IPS DF 19.7 (cell line): ENCODE results near the gene OR10S1.
"Not testable (repeated sequence)": the region's sequence is repeated elsewhere in the genome, so short reads cannot be mapped to it uniquely, and the experiment has no call there.

Experiments used
- DNase-seq: peaks from one replicate; pipeline ENCODE4 v3.0.0-alpha.2; 2013; ENCODE audit warnings: low read depth, low spot score

Gene OR10S1, protein sequence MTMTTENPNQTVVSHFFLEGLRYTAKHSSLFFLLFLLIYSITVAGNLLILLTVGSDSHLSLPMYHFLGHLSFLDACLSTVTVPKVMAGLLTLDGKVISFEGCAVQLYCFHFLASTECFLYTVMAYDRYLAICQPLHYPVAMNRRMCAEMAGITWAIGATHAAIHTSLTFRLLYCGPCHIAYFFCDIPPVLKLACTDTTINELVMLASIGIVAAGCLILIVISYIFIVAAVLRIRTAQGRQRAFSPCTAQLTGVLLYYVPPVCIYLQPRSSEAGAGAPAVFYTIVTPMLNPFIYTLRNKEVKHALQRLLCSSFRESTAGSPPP

DNA sequence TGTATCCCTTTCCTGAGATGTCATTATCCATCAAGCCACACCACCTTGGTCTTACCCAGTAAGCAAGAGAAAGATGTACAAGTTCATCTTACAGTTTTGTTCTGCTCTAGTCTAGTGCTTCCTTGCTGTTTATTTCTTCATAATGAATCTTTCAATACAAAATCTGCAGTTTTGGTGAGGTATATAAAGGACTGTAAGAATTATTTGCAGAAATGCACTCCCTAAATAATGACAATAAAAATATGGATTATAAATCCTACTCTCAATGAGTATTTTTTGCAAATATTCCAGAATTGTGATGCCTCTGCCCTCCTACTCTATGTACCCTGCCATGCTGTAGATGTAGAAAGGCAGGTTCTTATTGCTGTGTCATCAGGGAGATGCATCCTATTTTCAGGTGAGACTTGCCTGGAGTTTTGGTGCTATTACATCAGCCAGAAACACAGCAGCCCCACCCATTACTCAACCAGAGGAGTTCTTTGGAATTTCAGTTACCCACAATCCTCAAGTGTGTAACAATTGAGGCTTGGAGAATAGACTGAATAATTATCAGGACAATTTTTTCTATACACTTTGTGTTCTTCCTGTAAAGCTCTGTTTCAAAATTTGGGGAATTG, at the start of gene OR10S1:
OR10S1 (minus strand) TSS at position 51 of the 617 bp plus-strand sequence. CDS start 117 bp downstream, outside the sequence.
- no peak for DNase-seq

DNA sequence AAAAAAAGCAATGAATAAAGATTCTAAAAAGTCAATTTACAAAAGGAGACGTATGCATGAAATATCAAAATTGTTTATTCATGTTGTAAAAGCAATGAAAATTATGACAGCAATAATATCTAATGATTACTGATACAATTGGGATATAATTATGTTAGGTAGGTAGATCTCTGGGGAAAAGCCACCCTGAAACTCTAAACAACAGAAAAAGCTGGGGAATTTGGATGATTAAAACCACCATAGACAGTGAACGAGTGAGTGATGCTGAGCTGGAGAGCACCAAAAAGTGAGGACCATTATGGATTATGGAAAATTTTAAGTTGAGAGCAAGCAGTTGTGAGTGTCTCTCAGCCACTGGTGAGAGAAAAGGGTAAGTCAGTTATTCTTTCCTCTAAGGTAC, 48.9 kb upstream of the OR10S1 start, which contains the start of gene OR10G8:
OR10G8 (plus strand) TSS at position 301 of the 400 bp plus-strand sequence. CDS start 2,825 bp downstream, outside the sequence.
- no peak for DNase-seq

DNA sequence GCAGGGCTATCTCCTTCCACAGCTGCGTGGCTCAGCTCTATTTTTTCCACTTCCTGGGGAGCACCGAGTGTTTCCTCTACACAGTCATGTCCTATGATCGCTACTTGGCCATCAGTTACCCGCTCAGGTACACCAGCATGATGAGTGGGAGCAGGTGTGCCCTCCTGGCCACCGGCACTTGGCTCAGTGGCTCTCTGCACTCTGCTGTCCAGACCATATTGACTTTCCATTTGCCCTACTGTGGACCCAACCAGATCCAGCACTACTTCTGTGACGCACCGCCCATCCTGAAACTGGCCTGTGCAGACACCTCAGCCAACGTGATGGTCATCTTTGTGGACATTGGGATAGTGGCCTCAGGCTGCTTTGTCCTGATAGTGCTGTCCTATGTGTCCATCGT, 38.3 kb upstream of the OR10S1 start:
- not testable (repeated sequence) for DNase-seq

DNA sequence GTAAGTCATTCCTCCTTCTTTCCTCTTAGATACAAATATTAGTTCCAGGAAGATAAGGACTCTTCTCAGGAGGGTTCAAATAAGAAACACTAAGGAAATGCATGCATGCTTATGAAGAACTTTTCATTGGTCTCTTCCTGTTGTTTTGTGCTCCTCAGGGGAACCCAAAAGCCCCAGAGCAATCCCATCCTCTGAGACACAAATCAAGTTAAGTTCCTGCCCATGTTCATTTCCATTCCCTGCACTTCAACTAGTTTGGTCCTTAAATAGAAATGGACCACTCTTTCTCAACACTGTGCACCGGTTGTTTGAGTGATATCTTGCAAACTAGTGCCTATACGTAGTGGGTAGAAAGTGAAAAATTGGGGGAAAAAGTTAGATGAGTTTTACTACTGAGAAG, 35.1 kb upstream of the OR10S1 start, which contains the start of gene OR10G4:
OR10G4 (plus strand) TSS at position 301 of the 400 bp plus-strand sequence. CDS start 2,578 bp downstream, outside the sequence.
- no peak for DNase-seq

DNA sequence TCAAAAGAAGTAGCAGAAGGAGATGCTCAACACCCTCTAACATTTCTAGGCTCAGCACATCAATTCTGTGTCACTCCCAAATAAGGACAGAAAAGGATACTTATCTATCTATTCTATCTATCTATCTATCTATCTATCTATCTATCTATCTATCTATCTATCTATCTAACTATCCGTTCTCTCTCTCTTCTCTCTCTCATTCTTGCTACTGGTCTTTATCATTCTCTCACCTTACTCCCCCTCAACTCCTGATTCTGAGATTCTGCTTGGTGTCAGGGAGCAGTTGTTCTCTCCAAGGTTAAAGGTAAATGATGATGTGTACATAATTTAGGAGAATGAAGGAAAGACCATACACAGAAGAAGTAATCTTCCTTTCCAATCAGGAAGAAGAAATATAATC, 17.5 kb upstream of the OR10S1 start, which contains the start of gene OR10G6:
OR10G6 (minus strand) TSS at position 43 of the 400 bp plus-strand sequence; CDS start at position 43, 0 bp downstream.
- DNase-seq = no peak

DNA sequence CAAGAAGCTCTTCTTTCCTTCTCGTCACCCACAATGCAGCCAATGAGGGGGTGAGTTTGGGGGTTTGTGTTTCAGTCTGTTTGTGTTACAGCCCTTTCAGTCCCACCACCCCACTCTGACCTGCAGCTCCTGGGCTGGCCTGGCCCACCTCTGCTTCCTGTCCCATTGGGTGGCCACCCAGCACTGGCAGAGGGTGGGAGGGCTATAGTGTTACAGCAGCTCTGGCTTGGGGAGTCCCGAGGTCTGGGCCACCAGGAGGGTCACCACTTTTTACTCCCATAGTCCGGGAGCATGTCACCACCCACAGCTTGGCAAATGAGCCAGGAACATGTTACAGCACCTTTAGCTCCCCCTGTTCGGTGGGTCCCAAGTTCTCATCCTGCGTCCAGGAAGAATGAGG, 1.7 kb upstream of the OR10S1 start:
- no peak for DNase-seq

DNA sequence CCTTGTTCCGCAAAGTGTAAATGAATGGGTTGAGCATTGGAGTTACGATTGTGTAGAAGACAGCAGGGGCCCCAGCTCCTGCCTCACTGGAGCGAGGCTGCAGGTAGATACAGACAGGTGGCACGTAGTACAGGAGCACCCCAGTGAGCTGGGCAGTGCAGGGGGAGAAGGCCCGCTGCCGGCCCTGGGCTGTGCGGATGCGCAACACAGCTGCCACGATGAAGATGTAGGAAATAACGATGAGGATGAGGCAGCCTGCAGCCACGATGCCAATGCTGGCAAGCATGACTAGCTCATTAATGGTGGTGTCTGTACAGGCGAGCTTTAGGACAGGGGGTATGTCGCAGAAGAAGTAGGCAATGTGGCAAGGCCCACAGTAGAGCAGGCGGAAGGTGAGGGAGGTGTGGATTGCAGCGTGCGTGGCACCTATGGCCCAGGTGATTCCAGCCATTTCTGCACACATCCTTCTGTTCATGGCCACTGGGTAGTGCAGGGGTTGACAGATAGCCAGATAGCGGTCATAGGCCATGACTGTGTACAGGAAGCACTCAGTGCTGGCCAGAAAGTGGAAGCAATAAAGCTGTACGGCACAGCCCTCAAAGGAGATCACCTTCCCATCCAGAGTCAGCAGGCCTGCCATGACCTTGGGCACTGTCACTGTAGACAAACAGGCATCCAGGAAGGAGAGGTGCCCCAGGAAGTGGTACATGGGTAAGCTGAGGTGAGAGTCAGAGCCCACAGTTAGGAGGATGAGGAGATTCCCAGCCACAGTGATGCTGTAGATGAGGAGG, 616 bp downstream of the OR10S1 start:
- no peak for DNase-seq

DNA sequence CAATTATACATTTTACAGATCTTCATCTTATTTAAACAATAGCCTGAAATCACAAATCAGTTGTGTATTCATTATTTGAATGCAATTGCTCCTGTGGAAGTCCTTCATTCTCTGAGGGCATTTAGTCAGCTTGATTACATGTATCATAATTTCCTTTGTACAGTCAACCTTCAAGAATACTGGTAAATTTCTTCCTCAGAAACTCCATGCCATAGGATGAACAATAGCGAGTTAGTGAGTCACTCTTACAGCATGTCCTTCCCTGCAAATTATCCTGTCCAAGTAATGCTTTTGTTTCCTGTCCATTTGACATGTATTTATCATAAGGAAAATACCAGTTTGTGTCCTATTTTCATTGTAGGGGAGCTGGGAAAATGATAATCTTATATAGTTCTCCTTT, 3.8 kb downstream of the OR10S1 start:
- DNase-seq = no peak

DNA sequence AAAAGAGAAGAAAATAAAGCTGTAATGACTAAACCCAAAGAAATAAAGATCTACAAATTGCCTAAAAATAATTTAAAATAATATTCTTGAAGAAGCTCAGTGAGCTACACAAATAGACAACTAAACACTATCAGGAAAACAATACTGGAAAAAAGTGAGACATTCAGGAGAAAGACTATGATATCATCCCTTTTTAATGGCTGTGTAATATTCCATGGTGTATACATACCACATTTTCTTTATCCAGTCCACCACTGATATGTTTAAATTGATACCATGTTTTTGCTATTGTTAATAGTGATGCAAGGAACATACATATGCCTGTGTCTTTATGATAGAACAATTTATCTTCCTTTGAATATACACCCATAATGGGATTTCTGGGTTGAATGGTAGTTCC, 20.8 kb downstream of the OR10S1 start:
- DNase-seq = no peak

DNA sequence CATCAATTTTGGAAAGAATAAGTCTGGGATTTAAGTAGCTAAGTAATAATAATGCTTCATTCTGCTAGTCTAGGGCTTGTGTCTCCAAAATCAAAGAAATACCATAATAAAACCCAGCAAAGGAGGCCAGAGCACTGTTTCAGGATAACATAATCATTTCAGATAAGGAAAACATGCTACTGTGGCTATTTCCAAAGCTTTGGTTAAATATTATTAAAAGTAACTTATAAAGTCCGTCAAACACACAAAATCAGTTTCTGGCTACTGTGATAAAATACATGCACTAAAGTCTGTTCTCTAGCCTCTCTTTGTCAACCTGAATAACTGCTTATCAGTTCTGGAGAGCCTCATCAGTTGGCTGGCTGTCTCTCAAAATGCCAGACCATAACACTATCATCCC, 32.4 kb downstream of the OR10S1 start:
- no peak for DNase-seq

DNA sequence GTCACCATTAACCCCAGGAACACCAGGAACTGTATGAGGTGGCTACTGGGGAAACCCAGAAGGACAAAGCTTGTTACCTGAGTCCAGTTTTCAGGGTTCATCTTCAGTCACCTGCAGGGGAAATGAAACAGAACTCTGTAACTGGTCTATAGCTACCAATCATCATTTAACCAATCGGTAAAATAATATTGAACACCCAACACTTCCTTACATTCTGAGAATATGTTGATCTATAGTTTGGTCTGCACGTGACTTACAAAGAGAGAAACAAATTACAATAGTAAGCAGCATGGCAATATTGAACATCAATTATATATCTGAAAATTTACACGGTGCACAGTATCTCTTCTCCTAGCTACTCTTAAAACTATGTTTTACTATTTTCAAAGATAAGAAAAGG, 33.8 kb downstream of the OR10S1 start, which contains the start of gene OR6T1:
OR6T1 (minus strand) TSS at position 101 of the 400 bp plus-strand sequence; CDS start at position 101, 0 bp downstream.
- DNase-seq = no peak

DNA sequence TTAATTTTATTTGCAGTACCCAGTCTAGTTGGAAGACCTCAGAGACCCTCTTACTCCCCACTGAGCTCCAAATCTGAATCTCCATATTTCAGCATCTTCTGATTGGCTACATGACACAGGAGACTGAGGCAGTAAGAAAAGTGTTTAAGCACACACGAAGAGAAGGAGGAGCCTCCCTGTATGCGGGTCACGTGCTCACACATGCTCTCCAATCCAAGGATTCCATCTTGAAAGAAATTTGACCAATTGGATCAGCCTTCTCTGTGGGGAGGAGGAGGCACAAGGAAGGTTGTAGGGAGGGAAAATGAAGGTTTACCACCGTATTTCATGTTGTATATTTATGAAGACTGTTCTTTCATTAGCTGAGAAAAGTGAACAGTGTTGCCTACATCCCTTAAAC, 35.2 kb downstream of the OR10S1 start:
- no peak for DNase-seq

DNA sequence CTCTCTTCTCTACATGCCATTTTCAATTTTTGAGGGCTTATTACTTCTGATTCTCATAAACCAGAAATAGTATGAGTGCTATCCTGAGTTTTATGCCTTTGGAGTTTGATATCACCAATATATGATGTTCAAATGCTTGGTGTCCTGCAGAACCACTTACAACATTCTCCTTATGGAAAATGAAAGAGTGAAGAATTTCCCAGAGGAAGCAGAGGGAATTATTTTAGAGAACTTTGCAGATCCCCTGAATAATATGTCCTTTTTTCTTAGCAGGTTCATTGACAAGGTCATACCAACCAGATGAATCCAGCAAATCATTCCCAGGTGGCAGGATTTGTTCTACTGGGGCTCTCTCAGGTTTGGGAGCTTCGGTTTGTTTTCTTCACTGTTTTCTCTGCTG, 38.3 kb downstream of the OR10S1 start, which contains the start of gene OR4D5:
OR4D5 (plus strand) TSS at position 301 of the 400 bp plus-strand sequence; CDS start at position 301, 0 bp downstream.
- DNase-seq = no peak
